ENCODE data around the gene ARHGAP42.
"Not testable (repeated sequence)": the region's sequence is repeated elsewhere in the genome, so short reads cannot be mapped to it uniquely, and the experiment has no call there.

Gene ARHGAP42

GRCh38 chr11:100746448-100746847, 59.4 kb downstream of the ARHGAP42 start:
- H3K9me2 ChIP-seq (replicated peaks; ENCODE audit: insufficient read depth, low read length), result no peaks in the 10 kb centered on the region
- no peak overlapping the region for H3K27ac ChIP-seq (ENCODE audit: low read depth, low read length)
- no peak overlapping the region for H3K9ac ChIP-seq (ENCODE audit: low read length)
- no peak overlapping the region for H3K4me3 ChIP-seq (ENCODE audit: insufficient read depth, low read length, poor library complexity, severe bottlenecking)
- no peak overlapping the region for H3K4me2 ChIP-seq (ENCODE audit: low read depth, low read length, poor library complexity, severe bottlenecking)
- no peaks in the 10 kb centered on the region for H3F3A ChIP-seq (ENCODE audit: insufficient read depth)
- TF ChIP-seq EZH2phosphoT487 (conservative IDR thresholded peaks at IDR 0.05; ENCODE audit: low read length), result no peak
- TF ChIP-seq, protein P1, sequence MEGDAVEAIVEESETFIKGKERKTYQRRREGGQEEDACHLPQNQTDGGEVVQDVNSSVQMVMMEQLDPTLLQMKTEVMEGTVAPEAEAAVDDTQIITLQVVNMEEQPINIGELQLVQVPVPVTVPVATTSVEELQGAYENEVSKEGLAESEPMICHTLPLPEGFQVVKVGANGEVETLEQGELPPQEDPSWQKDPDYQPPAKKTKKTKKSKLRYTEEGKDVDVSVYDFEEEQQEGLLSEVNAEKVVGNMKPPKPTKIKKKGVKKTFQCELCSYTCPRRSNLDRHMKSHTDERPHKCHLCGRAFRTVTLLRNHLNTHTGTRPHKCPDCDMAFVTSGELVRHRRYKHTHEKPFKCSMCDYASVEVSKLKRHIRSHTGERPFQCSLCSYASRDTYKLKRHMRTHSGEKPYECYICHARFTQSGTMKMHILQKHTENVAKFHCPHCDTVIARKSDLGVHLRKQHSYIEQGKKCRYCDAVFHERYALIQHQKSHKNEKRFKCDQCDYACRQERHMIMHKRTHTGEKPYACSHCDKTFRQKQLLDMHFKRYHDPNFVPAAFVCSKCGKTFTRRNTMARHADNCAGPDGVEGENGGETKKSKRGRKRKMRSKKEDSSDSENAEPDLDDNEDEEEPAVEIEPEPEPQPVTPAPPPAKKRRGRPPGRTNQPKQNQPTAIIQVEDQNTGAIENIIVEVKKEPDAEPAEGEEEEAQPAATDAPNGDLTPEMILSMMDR (IDR thresholded peaks at IDR 0.05; ENCODE audit: insufficient read depth, low read length, poor library complexity, severe bottlenecking), result no peak
- no peaks in the 10 kb centered on the region for H3K79me2 ChIP-seq (ENCODE audit: insufficient read depth, low read length)
- no peaks in the 10 kb centered on the region for H3K9me3 ChIP-seq (ENCODE audit: insufficient read depth, low read length)
- H3K27me3 ChIP-seq (ENCODE audit: low read length), result no peaks in the 10 kb centered on the region
- H3K36me3 ChIP-seq (ENCODE audit: low read length), result no peaks in the 10 kb centered on the region
- H2AFZ ChIP-seq (ENCODE audit: low read depth, low read length, severe bottlenecking), result no peak overlapping the region
- no peaks in the 10 kb centered on the region for H4K20me1 ChIP-seq (ENCODE audit: low read depth, low read length)

DNA sequence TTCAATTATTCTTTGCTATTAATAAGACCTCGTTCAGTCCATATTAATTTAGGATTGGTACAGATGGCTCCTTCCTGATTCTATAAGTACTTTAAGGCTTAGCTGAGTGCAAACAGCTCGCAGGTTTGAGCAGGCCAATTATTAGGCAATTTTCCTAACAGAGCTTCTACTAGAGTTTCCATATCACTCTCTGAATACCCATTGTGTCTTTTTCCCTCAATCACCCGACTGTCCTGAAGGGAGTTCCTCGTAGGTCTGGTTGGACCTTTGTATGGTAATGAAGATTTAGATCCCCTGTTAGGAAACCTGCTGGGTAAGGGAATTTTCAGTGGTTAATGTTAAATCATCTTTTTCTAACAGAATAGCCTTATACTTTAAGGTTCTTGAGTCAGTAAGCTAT, 61.1 kb downstream of the ARHGAP42 start:
- H3K27ac ChIP-seq (ENCODE audit: low read depth, low read length), result no peak overlapping the region
- no peak for TF ChIP-seq EZH2phosphoT487 (conservative IDR thresholded peaks at IDR 0.05; ENCODE audit: low read length)
- TF ChIP-seq, protein P1 (IDR thresholded peaks at IDR 0.05; ENCODE audit: insufficient read depth, low read length, poor library complexity, severe bottlenecking), result no peak
- no peak overlapping the region for H3K9ac ChIP-seq (ENCODE audit: low read length)
- H3K36me3 ChIP-seq (ENCODE audit: low read length), result no peaks in the 10 kb centered on the region
- H3F3A ChIP-seq (ENCODE audit: insufficient read depth), result no peaks in the 10 kb centered on the region
- H3K4me3 ChIP-seq (ENCODE audit: insufficient read depth, low read length, poor library complexity, severe bottlenecking), result no peak overlapping the region
- no peaks in the 10 kb centered on the region for H3K79me2 ChIP-seq (ENCODE audit: insufficient read depth, low read length)
- H3K27me3 ChIP-seq (ENCODE audit: low read length), result no peaks in the 10 kb centered on the region
- H3K9me2 ChIP-seq (replicated peaks; ENCODE audit: insufficient read depth, low read length), result no peaks in the 10 kb centered on the region
- no peak overlapping the region for H3K4me2 ChIP-seq (ENCODE audit: low read depth, low read length, poor library complexity, severe bottlenecking)
- no peaks in the 10 kb centered on the region for H3K9me3 ChIP-seq (ENCODE audit: insufficient read depth, low read length)
- H4K20me1 ChIP-seq (ENCODE audit: low read depth, low read length), result no peaks in the 10 kb centered on the region
- no peak overlapping the region for H2AFZ ChIP-seq (ENCODE audit: low read depth, low read length, severe bottlenecking)

- H3K4me2 ChIP-seq (ENCODE audit: low read depth, low read length, poor library complexity, severe bottlenecking), result not testable (repeated sequence)
Measured at GRCh38 chr11:100749887-100750565, 62.9 kb downstream of the ARHGAP42 start.

DNA sequence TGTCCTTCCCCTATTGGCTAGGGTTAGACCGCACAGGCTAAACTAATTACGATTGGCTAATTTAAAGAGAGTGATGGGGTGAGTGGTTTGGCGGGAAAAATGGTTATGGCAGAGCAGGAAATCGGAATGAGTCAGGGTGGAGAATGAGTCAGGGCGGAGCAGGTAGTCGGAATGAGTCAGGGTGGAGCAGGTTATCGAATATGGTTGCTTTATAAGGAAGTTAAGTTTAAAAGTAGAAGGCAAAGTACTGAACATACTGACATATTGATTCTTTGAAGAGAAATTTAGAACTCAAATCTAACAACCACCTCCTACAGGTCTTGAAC, 63.4 kb downstream of the ARHGAP42 start:
- H3K27ac ChIP-seq (ENCODE audit: low read depth, low read length); H3K9me2 ChIP-seq (replicated peaks; ENCODE audit: insufficient read depth, low read length); H3K4me3 ChIP-seq (ENCODE audit: insufficient read depth, low read length, poor library complexity, severe bottlenecking); H3K4me2 ChIP-seq (ENCODE audit: low read depth, low read length, poor library complexity, severe bottlenecking); H3K27me3 ChIP-seq (ENCODE audit: low read length); H3K9me3 ChIP-seq (ENCODE audit: insufficient read depth, low read length); H3K36me3 ChIP-seq (ENCODE audit: low read length); H3K9ac ChIP-seq (ENCODE audit: low read length); H3F3A ChIP-seq (ENCODE audit: insufficient read depth); H4K20me1 ChIP-seq (ENCODE audit: low read depth, low read length); H3K79me2 ChIP-seq (ENCODE audit: insufficient read depth, low read length); H2AFZ ChIP-seq (ENCODE audit: low read depth, low read length, severe bottlenecking): not testable (repeated sequence)

More at GRCh38 chr11:100749887-100750565, 62.9 kb downstream of the ARHGAP42 start:
- H3K27me3 ChIP-seq (ENCODE audit: low read length); H3K79me2 ChIP-seq (ENCODE audit: insufficient read depth, low read length); H3K27ac ChIP-seq (ENCODE audit: low read depth, low read length); H4K20me1 ChIP-seq (ENCODE audit: low read depth, low read length); H2AFZ ChIP-seq (ENCODE audit: low read depth, low read length, severe bottlenecking); H3K9me2 ChIP-seq (replicated peaks; ENCODE audit: insufficient read depth, low read length); H3K36me3 ChIP-seq (ENCODE audit: low read length); H3K9me3 ChIP-seq (ENCODE audit: insufficient read depth, low read length); H3F3A ChIP-seq (ENCODE audit: insufficient read depth); H3K9ac ChIP-seq (ENCODE audit: low read length); H3K4me3 ChIP-seq (ENCODE audit: insufficient read depth, low read length, poor library complexity, severe bottlenecking): not testable (repeated sequence)

Measured in SU-DHL-6 (cell line).